Panc1 (cell line): Measurements from ENCODE around the gene TGFB2. TPM values are rescaled to one million over a fixed set of nuclear protein-coding genes. Genes with fewer than 3 reads are reported as not detected.
A peak's percentile ranks its signal among the peaks of the same experiment; 100 is the strongest.

Experiments
- ATAC-seq: fragments of 200-7000 bp; cut with Tn5 transposase; 2 replicates; pipeline ENCODE4 v1.9.1; 2020; ENCODE audit warnings: mild to moderate bottlenecking, moderate library complexity
- BruUV-seq: library from RNA; stranded (reverse); fragments of 400-500 nt; replicated peaks from 2 replicates; lab custom pipeline; 2021; lab: Mats Ljungman, UMichigan
- CTCF ChIA-PET: fragments of 300-600 bp; sonication (Branson Sonifier 250); formaldehyde crosslinking; loops from one replicate; lab custom pipeline; 2022; ENCODE audit warnings: antibody characterized with exemption; lab: Charles Lee
- POLR2A ChIA-PET: fragments of 300-600 bp; sonication (Branson Sonifier 250); formaldehyde crosslinking; loops from one replicate; lab custom pipeline; 2022; ENCODE audit warnings: antibody characterized with exemption; lab: Charles Lee
- DNase-seq: peaks from one replicate; pipeline ENCODE4 v3.0.0-alpha.2; 2010; ENCODE audit warnings: low read depth, low spot score
- H3K27ac ChIP-seq: 2 replicates; pipeline ENCODE4 v1.5.1; 2011; ENCODE audit warnings: mild to moderate bottlenecking, low read length, inconsistent platforms
- H3K27me3 ChIP-seq: fragments of 200-500 bp; sonication (Bioruptor generic); 2 replicates; pipeline ENCODE4 v1.6.0; 2014; ENCODE audit warnings: low read length, inconsistent platforms; ENCODE audit not compliant: control insufficient read depth, insufficient read depth
- H3K36me3 ChIP-seq: fragments of 200-500 bp; sonication (Bioruptor generic); 2 replicates; pipeline ENCODE4 v1.5.1; 2014; ENCODE audit warnings: inconsistent platforms, mild to moderate bottlenecking, low read length, moderate library complexity; ENCODE audit not compliant: control insufficient read depth, insufficient read depth
- H3K4me1 ChIP-seq: 2 replicates; pipeline ENCODE4 v1.5.1; 2011; ENCODE audit warnings: inconsistent platforms, mild to moderate bottlenecking, low read length, moderate library complexity; ENCODE audit not compliant: control insufficient read depth, insufficient read depth
- H3K4me3 ChIP-seq, 2 experiments: 2 replicates each; pipeline ENCODE4 v1.5.1; 2011 to 2012; ENCODE audit warnings: low read depth in 2 of 2, low read length in 2 of 2, mild to moderate bottlenecking in 2 of 2, inconsistent platforms in 1 of 2, moderate library complexity in 1 of 2
- H3K9me3 ChIP-seq: fragments of 200-500 bp; sonication (Bioruptor generic); 2 replicates; pipeline ENCODE4 v1.5.1; 2014; ENCODE audit warnings: low read depth, mild to moderate bottlenecking, inconsistent platforms, low read length, moderate library complexity; ENCODE audit not compliant: control insufficient read depth, insufficient read depth
- POLR2AphosphoS5 ChIP-seq: IDR thresholded peaks from 2 replicates; pipeline ENCODE4 v1.6.1; 2012; ENCODE audit warnings: mild to moderate bottlenecking, low read depth, low read length, moderate library complexity
- SIN3A ChIP-seq: IDR thresholded peaks from 2 replicates; pipeline ENCODE4 v1.6.1; 2012; ENCODE audit warnings: low read depth, mild to moderate bottlenecking, low read length, moderate library complexity, borderline replicate concordance; ENCODE audit not compliant: insufficient read depth
- TCF7L2 ChIP-seq: IDR thresholded peaks from 2 replicates; pipeline ENCODE4 v1.6.1; 2011; ENCODE audit warnings: mild to moderate bottlenecking, low read depth, low read length, inconsistent platforms
- in situ Hi-C: cut with HindIII; loops from 2 replicates; pipeline ENCODE4 v1.10.0; 2016; ENCODE audit warnings: low sequenced_read_pairs, low pct_unique_long_range_greater_than_20kb
- intact Hi-C: fragments of 100-400 bp; cut with micrococcal nuclease; formaldehyde crosslinking; loops from one replicate; pipeline ENCODE4 v1.10.0; 2022; ENCODE audit not compliant: unreplicated experiment
- total RNA-seq: library from RNA; stranded (reverse); gene quantifications from one replicate; pipeline ENCODE4 v1.2.1, GENCODE V29; 2021; ENCODE audit not compliant: unreplicated experiment
- TF ChIP-seq, protein P1 (sequence below), 2 experiments: IDR thresholded peaks; 2 replicates each; pipeline ENCODE4 v1.6.1; 2011 to 2012; ENCODE audit warnings: low read depth in 2 of 2, control low read depth in 1 of 2, low read length in 1 of 2, mild to moderate bottlenecking in 1 of 2, moderate library complexity in 1 of 2; ENCODE audit not compliant: insufficient read depth in 1 of 2
- TF ChIP-seq, protein P2 (sequence below): fragments of 450-650 bp; IDR thresholded peaks from 2 replicates; pipeline ENCODE4 v1.5.1; 2017; ENCODE audit warnings: mild to moderate bottlenecking

The TGFB2 gene
- total RNA-seq, 1 experiment from 2014 or later = 58.9 TPM

GRCh38 chr1:218346391-218347204, 1.5 kb downstream of the TGFB2 start:
- ChIA-PET CTCF (interaction anchor here (0.6 kb wide), 1 partner anchor 1466 kb away, joined by 3 read pairs; no protein-coding TSS in a partner anchor), POLR2A (no interaction called here)
- no peaks in the 10 kb centered on the region for H3K9me3 ChIP-seq
- TF ChIP-seq, protein P1, sequence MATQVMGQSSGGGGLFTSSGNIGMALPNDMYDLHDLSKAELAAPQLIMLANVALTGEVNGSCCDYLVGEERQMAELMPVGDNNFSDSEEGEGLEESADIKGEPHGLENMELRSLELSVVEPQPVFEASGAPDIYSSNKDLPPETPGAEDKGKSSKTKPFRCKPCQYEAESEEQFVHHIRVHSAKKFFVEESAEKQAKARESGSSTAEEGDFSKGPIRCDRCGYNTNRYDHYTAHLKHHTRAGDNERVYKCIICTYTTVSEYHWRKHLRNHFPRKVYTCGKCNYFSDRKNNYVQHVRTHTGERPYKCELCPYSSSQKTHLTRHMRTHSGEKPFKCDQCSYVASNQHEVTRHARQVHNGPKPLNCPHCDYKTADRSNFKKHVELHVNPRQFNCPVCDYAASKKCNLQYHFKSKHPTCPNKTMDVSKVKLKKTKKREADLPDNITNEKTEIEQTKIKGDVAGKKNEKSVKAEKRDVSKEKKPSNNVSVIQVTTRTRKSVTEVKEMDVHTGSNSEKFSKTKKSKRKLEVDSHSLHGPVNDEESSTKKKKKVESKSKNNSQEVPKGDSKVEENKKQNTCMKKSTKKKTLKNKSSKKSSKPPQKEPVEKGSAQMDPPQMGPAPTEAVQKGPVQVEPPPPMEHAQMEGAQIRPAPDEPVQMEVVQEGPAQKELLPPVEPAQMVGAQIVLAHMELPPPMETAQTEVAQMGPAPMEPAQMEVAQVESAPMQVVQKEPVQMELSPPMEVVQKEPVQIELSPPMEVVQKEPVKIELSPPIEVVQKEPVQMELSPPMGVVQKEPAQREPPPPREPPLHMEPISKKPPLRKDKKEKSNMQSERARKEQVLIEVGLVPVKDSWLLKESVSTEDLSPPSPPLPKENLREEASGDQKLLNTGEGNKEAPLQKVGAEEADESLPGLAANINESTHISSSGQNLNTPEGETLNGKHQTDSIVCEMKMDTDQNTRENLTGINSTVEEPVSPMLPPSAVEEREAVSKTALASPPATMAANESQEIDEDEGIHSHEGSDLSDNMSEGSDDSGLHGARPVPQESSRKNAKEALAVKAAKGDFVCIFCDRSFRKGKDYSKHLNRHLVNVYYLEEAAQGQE (IDR thresholded peaks at IDR 0.05; ENCODE audit: insufficient read depth in 1 of 2, low read depth in 2 of 2, low read length in 1 of 2) = no peak
- TF ChIP-seq, protein P2, sequence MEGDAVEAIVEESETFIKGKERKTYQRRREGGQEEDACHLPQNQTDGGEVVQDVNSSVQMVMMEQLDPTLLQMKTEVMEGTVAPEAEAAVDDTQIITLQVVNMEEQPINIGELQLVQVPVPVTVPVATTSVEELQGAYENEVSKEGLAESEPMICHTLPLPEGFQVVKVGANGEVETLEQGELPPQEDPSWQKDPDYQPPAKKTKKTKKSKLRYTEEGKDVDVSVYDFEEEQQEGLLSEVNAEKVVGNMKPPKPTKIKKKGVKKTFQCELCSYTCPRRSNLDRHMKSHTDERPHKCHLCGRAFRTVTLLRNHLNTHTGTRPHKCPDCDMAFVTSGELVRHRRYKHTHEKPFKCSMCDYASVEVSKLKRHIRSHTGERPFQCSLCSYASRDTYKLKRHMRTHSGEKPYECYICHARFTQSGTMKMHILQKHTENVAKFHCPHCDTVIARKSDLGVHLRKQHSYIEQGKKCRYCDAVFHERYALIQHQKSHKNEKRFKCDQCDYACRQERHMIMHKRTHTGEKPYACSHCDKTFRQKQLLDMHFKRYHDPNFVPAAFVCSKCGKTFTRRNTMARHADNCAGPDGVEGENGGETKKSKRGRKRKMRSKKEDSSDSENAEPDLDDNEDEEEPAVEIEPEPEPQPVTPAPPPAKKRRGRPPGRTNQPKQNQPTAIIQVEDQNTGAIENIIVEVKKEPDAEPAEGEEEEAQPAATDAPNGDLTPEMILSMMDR = no peak
- TF ChIP-seq SIN3A (no peak), POLR2AphosphoS5 (no peak), TCF7L2 (no peak)
- intact Hi-C loops (loop anchor here (5.0 kb wide), 1 partner anchor 116 kb away; no protein-coding TSS in a partner anchor), in situ Hi-C loops (no loop called here)
- peak overlapping the region; percentile 97 to 98 for H3K4me3 ChIP-seq
- BruUV-seq = no TSS peak
- H3K27me3 ChIP-seq = no peaks in the 10 kb centered on the region
- H3K4me1 ChIP-seq = peaks cover 33% of the 10 kb centered on the region
- peak overlapping the region; percentile 100 for H3K27ac ChIP-seq
- no peak for DNase-seq
- no peak for ATAC-seq
- no peaks in the 10 kb centered on the region; the same call in 1 of the 2 replicates for H3K36me3 ChIP-seq

- DNase-seq = no peak
- H3K36me3 ChIP-seq = no peaks in the 10 kb centered on the region
- intact Hi-C loops (loop anchor here (5.0 kb wide), 1 partner anchor 115 kb away; no protein-coding TSS in a partner anchor), in situ Hi-C loops (no loop called here)
- no TSS peak for BruUV-seq
- no peaks in the 10 kb centered on the region for H3K9me3 ChIP-seq
- peaks cover 39% of the 10 kb centered on the region for H3K4me1 ChIP-seq
- TF ChIP-seq, protein P2 = no peak; the same call in 1 of the 2 replicates
- no peak for TF ChIP-seq TCF7L2
- TF ChIP-seq SIN3A = no peak; the same call in 1 of the 2 replicates
- TF ChIP-seq, protein P1 (IDR thresholded peaks at IDR 0.05; ENCODE audit: insufficient read depth in 1 of 2, low read depth in 2 of 2, low read length in 1 of 2) = no peak
- TF ChIP-seq POLR2AphosphoS5 = no peak
- ChIA-PET CTCF (no interaction called here), POLR2A (no interaction called here)
- peak overlapping the region; percentile 97 to 98 for H3K4me3 ChIP-seq
- no peak for ATAC-seq
- peak overlapping the region; percentile 100 for H3K27ac ChIP-seq
- no peaks in the 10 kb centered on the region for H3K27me3 ChIP-seq
Observed at GRCh38 chr1:218347336-218347722, 2.2 kb downstream of the TGFB2 start.
